Vagina (tissue), 2 donors: Measurements from ENCODE around the gene MICALL2.

Source experiments
- CTCF ChIP-seq, 3 experiments: fragments of 450-650 bp in 2 of 3; fragments of 200-600 bp in 1 of 3; sonication (generic) in 1 of 3; IDR thresholded peaks; one replicate each; pipeline ENCODE4 v1.5.1; 2017 to 2019; ENCODE audit warnings: antibody characterized with exemption in 3 of 3, mild to moderate bottlenecking in 2 of 3, moderate library complexity in 2 of 3
- POLR2A ChIP-seq, 2 donors: fragments of 450-650 bp; IDR thresholded peaks; one replicate each; pipeline ENCODE4 v1.6.1; 2017; ENCODE audit warnings: antibody characterized with exemption in 2 of 2, mild to moderate bottlenecking in 2 of 2, moderate library complexity in 2 of 2
- POLR2AphosphoS5 ChIP-seq, 2 donors: sonication (generic); formaldehyde crosslinking; IDR thresholded peaks; one replicate each; pipeline ENCODE4 v1.9.0; 2017; ENCODE audit warnings: antibody characterized with exemption in 2 of 2, mild to moderate bottlenecking in 2 of 2, low read depth in 1 of 2; ENCODE audit not compliant: insufficient read depth in 1 of 2

GRCh38 chr7:1386623-1387220 is 72.5 kb downstream of the MICALL2 start:
- no peak for TF ChIP-seq CTCF (IDR thresholded peaks at IDR 0.05)
- no peak for TF ChIP-seq POLR2A (IDR thresholded peaks at IDR 0.05)
- no peak for TF ChIP-seq POLR2AphosphoS5 (IDR thresholded peaks at IDR 0.05; ENCODE audit: insufficient read depth in 1 of 2, low read depth in 1 of 2)
